ENCODE measurements around the gene FOSL2.

The FOSL2 gene

GRCh38 chr2:28465148-28465885, 72.7 kb downstream of the FOSL2 start:
- no peak for DNase-seq (ENCODE audit: insufficient read length, low spot score)
- no peak for FAIRE-seq

All from GM19239 (cell line).